Lung (tissue), 12 donors: ENCODE data around the gene FYCO1. TPM values are rescaled to one million over a fixed set of nuclear protein-coding genes. Genes with fewer than 3 reads are reported as not detected.

Experiments
- ATAC-seq: fragments of 200-7000 bp; cut with Tn5 transposase; one replicate; pipeline ENCODE4 v1.9.1; 2020; ENCODE audit warnings: moderate number of reproducible peaks; ENCODE audit not compliant: insufficient read depth, low FRiP score
- DNase-seq, 3 donors: peaks; one replicate each; pipeline ENCODE4 v3.0.0-alpha.2; 2013 to 2017
- H3K27ac ChIP-seq, 2 donors: one replicate each; pipeline ENCODE4 v1.5.1; 2013; ENCODE audit warnings: mild to moderate bottlenecking in 2 of 2, moderate library complexity in 2 of 2, control low read depth in 1 of 2, inconsistent platforms in 1 of 2, low read depth in 1 of 2, low read length in 1 of 2
- H3K27me3 ChIP-seq, 3 donors: one replicate each; pipeline ENCODE4 v1.5.1; 2013; ENCODE audit warnings: low read length in 2 of 3; ENCODE audit not compliant: control insufficient read depth in 3 of 3, insufficient read depth in 3 of 3
- H3K36me3 ChIP-seq, 4 donors: one replicate each; pipeline ENCODE4 v1.5.1; 2013; ENCODE audit warnings: low read length in 4 of 4, mild to moderate bottlenecking in 1 of 4, moderate library complexity in 1 of 4; ENCODE audit not compliant: control insufficient read depth in 4 of 4, insufficient read depth in 4 of 4
- H3K4me1 ChIP-seq, 5 donors: one replicate each; pipeline ENCODE4 v1.5.1; 2013; ENCODE audit warnings: low read length in 5 of 5, mild to moderate bottlenecking in 2 of 5, moderate library complexity in 1 of 5; ENCODE audit not compliant: control insufficient read depth in 5 of 5, insufficient read depth in 5 of 5
- H3K4me3 ChIP-seq: one replicate; pipeline ENCODE4 v1.5.1; 2013; ENCODE audit warnings: mild to moderate bottlenecking, control low read depth, moderate library complexity
- H3K9ac ChIP-seq, 2 donors: one replicate each; pipeline ENCODE4 v1.5.1; 2013; ENCODE audit warnings: low read length in 2 of 2, control low read depth in 1 of 2; ENCODE audit not compliant: insufficient read depth in 1 of 2
- H3K9me3 ChIP-seq, 4 donors: one replicate each; pipeline ENCODE4 v1.5.1; 2013; ENCODE audit warnings: low read length in 3 of 4, mild to moderate bottlenecking in 1 of 4, moderate library complexity in 1 of 4; ENCODE audit not compliant: control insufficient read depth in 4 of 4, insufficient read depth in 3 of 4
- WGBS, 2 donors: extraction: QIAGEN DNeasy Blood & Tissue Kit; methylation state at CpG; one replicate each; pipeline ENCODE4 v1.1.7; 2013; 5-methylcytosine and 5-hydroxymethylcytosine counted together
- polyA plus RNA-seq, 2 donors: library from polyadenylated mRNA; stranded (reverse); fragments of 200-250 nt; gene quantifications; one replicate each; pipeline ENCODE4 v1.2.1, GENCODE V29; 2013
- total RNA-seq, 2 donors: library from RNA; depleted of rRNA in 1 of 2; stranded (reverse); fragments of >200 nt in 1 of 2; gene quantifications; one replicate each; pipeline ENCODE4 v1.2.1, GENCODE V29; 2014 to 2021
- TF ChIP-seq, protein P1 (sequence below): IDR thresholded peaks from 2 replicates; pipeline ENCODE4 v1.5.1; 2012; ENCODE audit warnings: mild to moderate bottlenecking; ENCODE audit errors: control extremely low read depth, extremely low read depth
- donor health status: control.
- donor health status: control.
- donor health status: Bipolar disorder and iron deficiency.
- donor health status: healthy.
- donor health status: DM: yes; HTN: yes; CAD: no.

FYCO1 gene
- total and polyA plus RNA-seq, 4 donors, result 11.3 to 38.7 (median 23.2) TPM

DNA sequence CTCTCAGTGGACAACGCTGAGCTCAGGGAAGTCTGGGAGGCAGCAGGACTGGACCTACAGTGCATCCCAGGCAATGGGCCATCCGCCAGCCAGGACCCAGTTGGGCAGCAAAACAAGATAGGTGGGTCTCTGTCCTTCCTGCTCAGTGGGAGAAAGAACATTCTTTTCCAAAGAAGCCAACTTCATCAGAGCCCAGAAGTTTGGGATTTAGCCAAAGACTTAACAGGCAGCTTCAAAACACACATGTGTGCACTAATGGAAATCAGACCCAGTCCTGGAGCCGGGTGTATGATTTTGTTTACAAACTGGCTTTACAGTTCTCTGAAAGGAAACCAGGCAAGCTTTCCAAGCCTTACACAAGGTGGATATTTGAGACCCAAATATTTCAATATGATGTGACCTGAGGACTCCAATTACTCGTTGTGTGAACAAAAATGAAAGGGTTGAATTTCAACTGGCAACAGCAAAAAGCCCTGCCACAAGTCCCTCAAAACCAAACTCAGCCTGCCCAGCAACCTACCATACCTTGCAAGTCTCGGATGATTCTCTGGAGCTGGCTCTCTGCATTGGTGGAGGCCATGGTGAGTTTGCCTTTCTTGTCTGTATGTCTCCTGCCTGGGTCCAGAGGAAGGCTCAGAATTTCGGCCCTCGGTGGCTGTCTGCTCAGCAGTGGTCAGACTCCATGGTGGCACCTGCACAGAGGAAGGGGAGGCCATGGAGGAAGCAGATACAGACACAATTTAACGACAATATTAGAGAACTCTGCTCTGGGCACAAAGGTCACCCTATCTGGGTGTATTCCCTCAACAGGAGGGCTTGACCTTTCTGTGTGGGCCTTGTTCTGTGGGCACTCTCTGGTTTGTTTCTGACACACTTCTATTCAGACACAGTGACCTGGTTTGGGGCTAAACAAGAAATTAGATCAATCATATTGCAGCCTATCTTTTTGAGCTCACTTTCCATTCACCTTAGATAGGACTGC, 11.0 kb downstream of the FYCO1 start:
- H3K27ac ChIP-seq, result peak overlapping the region; percentile 84 to 94
- H3K4me3 ChIP-seq, result no peak overlapping the region
- H3K9me3 ChIP-seq, result no peaks in the 10 kb centered on the region
- H3K4me1 ChIP-seq, result peaks cover 28 to 47% (median 38%) of the 10 kb centered on the region in 5 donors
- no peak overlapping the region for H3K9ac ChIP-seq
- H3K36me3 ChIP-seq, result peaks cover 11 to 32% (median 20%) of the 10 kb centered on the region in 4 donors
- no peak for ATAC-seq
- TF ChIP-seq, protein P1, sequence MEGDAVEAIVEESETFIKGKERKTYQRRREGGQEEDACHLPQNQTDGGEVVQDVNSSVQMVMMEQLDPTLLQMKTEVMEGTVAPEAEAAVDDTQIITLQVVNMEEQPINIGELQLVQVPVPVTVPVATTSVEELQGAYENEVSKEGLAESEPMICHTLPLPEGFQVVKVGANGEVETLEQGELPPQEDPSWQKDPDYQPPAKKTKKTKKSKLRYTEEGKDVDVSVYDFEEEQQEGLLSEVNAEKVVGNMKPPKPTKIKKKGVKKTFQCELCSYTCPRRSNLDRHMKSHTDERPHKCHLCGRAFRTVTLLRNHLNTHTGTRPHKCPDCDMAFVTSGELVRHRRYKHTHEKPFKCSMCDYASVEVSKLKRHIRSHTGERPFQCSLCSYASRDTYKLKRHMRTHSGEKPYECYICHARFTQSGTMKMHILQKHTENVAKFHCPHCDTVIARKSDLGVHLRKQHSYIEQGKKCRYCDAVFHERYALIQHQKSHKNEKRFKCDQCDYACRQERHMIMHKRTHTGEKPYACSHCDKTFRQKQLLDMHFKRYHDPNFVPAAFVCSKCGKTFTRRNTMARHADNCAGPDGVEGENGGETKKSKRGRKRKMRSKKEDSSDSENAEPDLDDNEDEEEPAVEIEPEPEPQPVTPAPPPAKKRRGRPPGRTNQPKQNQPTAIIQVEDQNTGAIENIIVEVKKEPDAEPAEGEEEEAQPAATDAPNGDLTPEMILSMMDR, result no peak
- WGBS, 2 donors, result 81 to 89% methylated on average over 8 of the region's 8 CpGs
- no peaks in the 10 kb centered on the region for H3K27me3 ChIP-seq
- DNase-seq, result peak in 2 of 3 donors; percentile 48 to 50

DNA sequence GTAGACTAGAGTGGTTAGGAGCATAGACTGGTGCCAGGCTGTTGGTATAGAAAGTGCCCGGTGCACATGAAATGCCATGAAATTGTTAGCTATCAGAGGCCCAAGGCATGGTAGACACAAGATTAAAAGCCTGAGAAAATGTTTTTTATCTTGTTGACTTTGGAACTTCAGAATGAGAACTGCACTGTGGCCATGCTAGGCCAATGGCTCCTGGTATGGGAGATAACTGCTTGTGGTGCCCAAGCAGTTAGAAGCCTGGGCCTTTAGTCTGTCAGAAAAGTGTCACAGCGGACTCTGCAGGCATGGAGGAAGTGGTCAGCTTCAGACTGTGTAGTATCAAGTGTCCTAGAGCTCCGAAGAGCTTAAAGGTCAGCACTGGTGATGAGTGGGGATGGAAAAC, 11.9 kb downstream of the FYCO1 start:
- no peaks in the 10 kb centered on the region for H3K27me3 ChIP-seq
- H3K9me3 ChIP-seq, result no peaks in the 10 kb centered on the region
- H3K9ac ChIP-seq, result no peak overlapping the region
- H3K4me3 ChIP-seq, result no peak overlapping the region
- DNase-seq (no peak), ATAC-seq (no peak)
- peaks cover 28 to 45% (median 37%) of the 10 kb centered on the region in 5 donors for H3K4me1 ChIP-seq
- H3K36me3 ChIP-seq, result peaks cover 15 to 38% (median 25%) of the 10 kb centered on the region in 4 donors
- peak overlapping the region in 1 of 2 donors; percentile 84 for H3K27ac ChIP-seq
- TF ChIP-seq, protein P1, result no peak
- 86 to 90% methylated on average over 3 of the region's 3 CpGs for WGBS, 2 donors

DNA sequence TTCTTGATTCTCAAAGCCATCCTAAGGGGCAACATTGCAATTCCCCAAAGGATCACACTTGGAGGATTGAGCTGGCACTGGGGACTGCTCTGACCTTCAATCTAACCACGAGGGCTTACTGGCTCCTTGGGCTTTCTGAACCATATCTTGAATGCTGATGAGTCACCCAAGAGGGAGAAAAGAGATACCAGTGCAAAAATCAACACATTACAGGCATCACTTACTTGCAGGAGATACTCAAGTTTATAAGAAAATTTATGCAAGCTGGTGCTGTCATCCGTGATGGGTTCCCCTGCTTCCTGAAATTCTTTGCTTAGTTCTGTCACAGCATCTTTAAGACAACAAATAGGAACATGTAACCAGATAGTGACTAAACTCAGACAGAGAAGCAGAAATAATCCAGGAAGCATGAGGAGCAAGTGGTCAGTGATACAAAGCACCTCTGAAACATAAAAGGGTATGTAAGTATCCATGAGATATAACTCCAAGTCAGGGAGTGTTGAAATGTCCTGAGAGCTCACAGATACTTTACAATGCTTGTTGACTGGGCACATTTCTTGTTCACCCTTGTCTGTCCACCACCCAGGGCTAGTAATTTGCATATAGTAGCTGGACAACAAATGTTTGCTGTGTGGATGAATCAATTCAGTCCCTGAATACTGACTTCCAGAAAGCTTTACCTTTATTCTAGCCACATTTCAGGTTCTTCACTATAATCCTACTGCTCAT, 14.1 kb downstream of the FYCO1 start:
- Histone ChIP-seq H3K27me3 (no peaks in the 10 kb centered on the region), H3K9ac (no peak overlapping the region), H3K9me3 (no peaks in the 10 kb centered on the region), H3K4me1 (peaks cover 16 to 23% (median 19%) of the 10 kb centered on the region in 5 donors), H3K27ac (no peak overlapping the region), H3K4me3 (no peak overlapping the region), H3K36me3 (peaks cover 21 to 46% (median 32%) of the 10 kb centered on the region in 4 donors)
- TF ChIP-seq, protein P1, result no peak
- ATAC-seq (no peak), DNase-seq (no peak)
- WGBS, 2 donors, result 70 to 80% methylated on average over 2 of the region's 2 CpGs
